ENCODE data around the gene PRSS57. TPM values are rescaled to one million over a fixed set of nuclear protein-coding genes. Genes with fewer than 3 reads are reported as not detected.

The PRSS57 gene
- total RNA-seq, 1 donor from 2014 or later, result not detected

GRCh38 chr19:685454-685931, 9.8 kb downstream of the PRSS57 start:
- no peak for DNase-seq (ENCODE audit: low read depth)
- TF ChIP-seq CTCF (IDR thresholded peaks at IDR 0.05; ENCODE audit: insufficient read depth, low read length, poor library complexity, severe bottlenecking), result no peak
- H3K36me3 ChIP-seq (ENCODE audit: control insufficient read depth, insufficient read depth, low read length), result peaks cover 2% of the 10 kb centered on the region
- H3K27me3 ChIP-seq (ENCODE audit: control insufficient read depth, insufficient read depth, low read length), result no peaks in the 10 kb centered on the region
- H3K4me3 ChIP-seq (ENCODE audit: low read depth, low read length), result no peak overlapping the region

GRCh38 chr19:682678-683320, 12.5 kb downstream of the PRSS57 start:
- no peak for DNase-seq (ENCODE audit: low read depth)
- no peak for TF ChIP-seq CTCF (IDR thresholded peaks at IDR 0.05; ENCODE audit: insufficient read depth, low read length, poor library complexity, severe bottlenecking)
- Histone ChIP-seq H3K27me3 (ENCODE audit: control insufficient read depth, insufficient read depth, low read length) (no peaks in the 10 kb centered on the region), H3K4me3 (ENCODE audit: low read depth, low read length) (no peak overlapping the region), H3K36me3 (ENCODE audit: control insufficient read depth, insufficient read depth, low read length) (peaks cover 4% of the 10 kb centered on the region)

- no peak for DNase-seq (ENCODE audit: low read depth)
These were observed 13.9 kb downstream of the PRSS57 start for GRCh38 chr19:681029-682019.

GRCh38 chr19:680287-681028, 14.8 kb downstream of the PRSS57 start:
- Histone ChIP-seq H3K36me3 (ENCODE audit: control insufficient read depth, insufficient read depth, low read length) (peaks cover 4% of the 10 kb centered on the region), H3K4me3 (ENCODE audit: low read depth, low read length) (peak overlapping the region; percentile 45), H3K27me3 (ENCODE audit: control insufficient read depth, insufficient read depth, low read length) (no peaks in the 10 kb centered on the region)
- DNase-seq (ENCODE audit: low read depth), result peak; percentile 86
- no peak for TF ChIP-seq CTCF (IDR thresholded peaks at IDR 0.05; ENCODE audit: insufficient read depth, low read length, poor library complexity, severe bottlenecking)

More at GRCh38 chr19:681029-682019, 13.9 kb downstream of the PRSS57 start:
- TF ChIP-seq CTCF (IDR thresholded peaks at IDR 0.05; ENCODE audit: insufficient read depth, low read length, poor library complexity, severe bottlenecking), result no peak
- peak overlapping the region; percentile 42 for H3K4me3 ChIP-seq (ENCODE audit: low read depth, low read length)
- H3K27me3 ChIP-seq (ENCODE audit: control insufficient read depth, insufficient read depth, low read length), result no peaks in the 10 kb centered on the region
- H3K36me3 ChIP-seq (ENCODE audit: control insufficient read depth, insufficient read depth, low read length), result peaks cover 4% of the 10 kb centered on the region

GRCh38 chr19:679418-680286, 15.6 kb downstream of the PRSS57 start:
- H3K36me3 ChIP-seq (ENCODE audit: control insufficient read depth, insufficient read depth, low read length), result peaks cover 4% of the 10 kb centered on the region
- H3K27me3 ChIP-seq (ENCODE audit: control insufficient read depth, insufficient read depth, low read length), result no peaks in the 10 kb centered on the region
- H3K4me3 ChIP-seq (ENCODE audit: low read depth, low read length), result peak overlapping the region; percentile 45
- TF ChIP-seq CTCF (IDR thresholded peaks at IDR 0.05; ENCODE audit: insufficient read depth, low read length, poor library complexity, severe bottlenecking), result no peak
- DNase-seq (ENCODE audit: low read depth), result no peak

All from kidney epithelial cell (primary cell).